Measurements from ENCODE around the gene YPEL4.

YPEL4 gene

GRCh38 chr11:57635246-57635645 lies 14.5 kb downstream of the YPEL4 start:
- Histone ChIP-seq H3K9me2 (replicated peaks; ENCODE audit: control insufficient read depth, low read length) (no peaks in the 10 kb centered on the region), H3K9me3 (ENCODE audit: control insufficient read depth, insufficient read depth, low read length) (no peaks in the 10 kb centered on the region), H3K4me1 (ENCODE audit: control insufficient read depth, low read length) (no peaks in the 10 kb centered on the region), H3K4me3 (ENCODE audit: low read length) (no peak overlapping the region), H3K4me2 (ENCODE audit: low read length) (no peak overlapping the region), H3K36me3 (ENCODE audit: control insufficient read depth, low read length) (no peaks in the 10 kb centered on the region), H4K20me1 (ENCODE audit: control insufficient read depth, insufficient read depth, low read depth, low read length) (no peaks in the 10 kb centered on the region), H3K79me2 (ENCODE audit: control insufficient read depth, low read length) (no peaks in the 10 kb centered on the region), H3F3A (ENCODE audit: control insufficient read depth, insufficient read depth) (no peaks in the 10 kb centered on the region), H3K27ac (ENCODE audit: low read depth, low read length) (no peak overlapping the region), H3K27me3 (ENCODE audit: control insufficient read depth, low read length) (peaks cover 23% of the 10 kb centered on the region)
- no peak for TF ChIP-seq EZH2phosphoT487 (IDR thresholded peaks at IDR 0.05; ENCODE audit: borderline replicate concordance, low read length)
- no peak for TF ChIP-seq CTCF (IDR thresholded peaks at IDR 0.05; ENCODE audit: low read depth, low read length, poor library complexity, severe bottlenecking)

- H3F3A ChIP-seq (ENCODE audit: control insufficient read depth, insufficient read depth) = no peaks in the 10 kb centered on the region
- H3K27ac ChIP-seq (ENCODE audit: low read depth, low read length) = no peak overlapping the region
- no peaks in the 10 kb centered on the region for H3K36me3 ChIP-seq (ENCODE audit: control insufficient read depth, low read length)
- no peaks in the 10 kb centered on the region for H3K9me2 ChIP-seq (replicated peaks; ENCODE audit: control insufficient read depth, low read length)
- TF ChIP-seq CTCF (IDR thresholded peaks at IDR 0.05; ENCODE audit: low read depth, low read length, poor library complexity, severe bottlenecking) (no peak), EZH2phosphoT487 (IDR thresholded peaks at IDR 0.05; ENCODE audit: borderline replicate concordance, low read length) (no peak)
- peaks cover 20% of the 10 kb centered on the region for H3K27me3 ChIP-seq (ENCODE audit: control insufficient read depth, low read length)
- no peaks in the 10 kb centered on the region for H3K9me3 ChIP-seq (ENCODE audit: control insufficient read depth, insufficient read depth, low read length)
- H3K79me2 ChIP-seq (ENCODE audit: control insufficient read depth, low read length) = no peaks in the 10 kb centered on the region
- no peaks in the 10 kb centered on the region for H4K20me1 ChIP-seq (ENCODE audit: control insufficient read depth, insufficient read depth, low read depth, low read length)
- no peak overlapping the region for H3K4me3 ChIP-seq (ENCODE audit: low read length)
- H3K4me2 ChIP-seq (ENCODE audit: low read length) = no peak overlapping the region
- no peaks in the 10 kb centered on the region for H3K4me1 ChIP-seq (ENCODE audit: control insufficient read depth, low read length)
Observed at GRCh38 chr11:57634311-57634710, 15.4 kb downstream of the YPEL4 start.

- no peaks in the 10 kb centered on the region for H4K20me1 ChIP-seq (ENCODE audit: control insufficient read depth, insufficient read depth, low read depth, low read length)
- H3K9me3 ChIP-seq (ENCODE audit: control insufficient read depth, insufficient read depth, low read length) = no peaks in the 10 kb centered on the region
- H3K9me2 ChIP-seq (replicated peaks; ENCODE audit: control insufficient read depth, low read length) = no peaks in the 10 kb centered on the region
- H3K36me3 ChIP-seq (ENCODE audit: control insufficient read depth, low read length) = no peaks in the 10 kb centered on the region
- H3K4me2 ChIP-seq (ENCODE audit: low read length) = no peak overlapping the region
- no peaks in the 10 kb centered on the region for H3K79me2 ChIP-seq (ENCODE audit: control insufficient read depth, low read length)
- H3K4me1 ChIP-seq (ENCODE audit: control insufficient read depth, low read length) = no peaks in the 10 kb centered on the region
- no peak overlapping the region for H3K4me3 ChIP-seq (ENCODE audit: low read length)
- no peak overlapping the region for H3K27ac ChIP-seq (ENCODE audit: low read depth, low read length)
- H3F3A ChIP-seq (ENCODE audit: control insufficient read depth, insufficient read depth) = no peaks in the 10 kb centered on the region
- H3K27me3 ChIP-seq (ENCODE audit: control insufficient read depth, low read length) = peaks cover 12% of the 10 kb centered on the region
- TF ChIP-seq EZH2phosphoT487 (IDR thresholded peaks at IDR 0.05; ENCODE audit: borderline replicate concordance, low read length) = no peak
- TF ChIP-seq CTCF (IDR thresholded peaks at IDR 0.05; ENCODE audit: low read depth, low read length, poor library complexity, severe bottlenecking) = no peak
Observed at GRCh38 chr11:57633394-57634070, 16.2 kb downstream of the YPEL4 start.
